ENCODE measurements around the gene IFITM5.

DNA sequence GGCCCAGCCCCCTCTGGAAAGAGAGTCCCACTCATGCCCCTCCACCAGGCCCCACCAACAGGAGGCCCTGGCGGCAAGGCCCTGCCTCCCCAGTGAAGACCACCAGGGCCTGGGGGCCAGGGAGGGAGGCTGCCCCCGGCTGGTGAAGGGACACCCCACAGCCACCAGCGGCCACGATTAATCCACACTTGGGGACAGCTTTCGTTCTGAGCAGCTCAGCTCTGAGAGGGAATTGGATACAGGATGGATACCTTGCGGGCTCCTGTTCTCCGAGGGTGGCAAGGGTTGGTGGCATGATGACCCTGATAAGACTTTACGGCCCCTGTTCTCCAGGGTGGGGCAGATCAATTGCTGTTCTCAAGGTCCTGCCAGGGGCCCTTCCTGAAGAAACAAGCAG lies 28.0 kb downstream of the IFITM5 start:
- TF ChIP-seq POLR2A (IDR thresholded peaks at IDR 0.05; ENCODE audit: low read depth): no peak
- TF ChIP-seq, protein P1, sequence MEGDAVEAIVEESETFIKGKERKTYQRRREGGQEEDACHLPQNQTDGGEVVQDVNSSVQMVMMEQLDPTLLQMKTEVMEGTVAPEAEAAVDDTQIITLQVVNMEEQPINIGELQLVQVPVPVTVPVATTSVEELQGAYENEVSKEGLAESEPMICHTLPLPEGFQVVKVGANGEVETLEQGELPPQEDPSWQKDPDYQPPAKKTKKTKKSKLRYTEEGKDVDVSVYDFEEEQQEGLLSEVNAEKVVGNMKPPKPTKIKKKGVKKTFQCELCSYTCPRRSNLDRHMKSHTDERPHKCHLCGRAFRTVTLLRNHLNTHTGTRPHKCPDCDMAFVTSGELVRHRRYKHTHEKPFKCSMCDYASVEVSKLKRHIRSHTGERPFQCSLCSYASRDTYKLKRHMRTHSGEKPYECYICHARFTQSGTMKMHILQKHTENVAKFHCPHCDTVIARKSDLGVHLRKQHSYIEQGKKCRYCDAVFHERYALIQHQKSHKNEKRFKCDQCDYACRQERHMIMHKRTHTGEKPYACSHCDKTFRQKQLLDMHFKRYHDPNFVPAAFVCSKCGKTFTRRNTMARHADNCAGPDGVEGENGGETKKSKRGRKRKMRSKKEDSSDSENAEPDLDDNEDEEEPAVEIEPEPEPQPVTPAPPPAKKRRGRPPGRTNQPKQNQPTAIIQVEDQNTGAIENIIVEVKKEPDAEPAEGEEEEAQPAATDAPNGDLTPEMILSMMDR (IDR thresholded peaks at IDR 0.05): no peak
- TF ChIP-seq POLR2AphosphoS5 (IDR thresholded peaks at IDR 0.05): no peak

Measured in esophagus muscularis mucosa (tissue), 3 donors.